Activated CD4-positive, CD25-positive, alpha-beta regulatory T cell treated with anti-CD3 and anti-CD28 coated beads, Interleukin-2, amount 50 U/mL, for 72 hours (primary cell): Measurements from ENCODE around the gene SLX9.

Experiments used
- DNase-seq: peaks from one replicate; pipeline ENCODE4 v3.0.0; 2021

SLX9 gene

DNA sequence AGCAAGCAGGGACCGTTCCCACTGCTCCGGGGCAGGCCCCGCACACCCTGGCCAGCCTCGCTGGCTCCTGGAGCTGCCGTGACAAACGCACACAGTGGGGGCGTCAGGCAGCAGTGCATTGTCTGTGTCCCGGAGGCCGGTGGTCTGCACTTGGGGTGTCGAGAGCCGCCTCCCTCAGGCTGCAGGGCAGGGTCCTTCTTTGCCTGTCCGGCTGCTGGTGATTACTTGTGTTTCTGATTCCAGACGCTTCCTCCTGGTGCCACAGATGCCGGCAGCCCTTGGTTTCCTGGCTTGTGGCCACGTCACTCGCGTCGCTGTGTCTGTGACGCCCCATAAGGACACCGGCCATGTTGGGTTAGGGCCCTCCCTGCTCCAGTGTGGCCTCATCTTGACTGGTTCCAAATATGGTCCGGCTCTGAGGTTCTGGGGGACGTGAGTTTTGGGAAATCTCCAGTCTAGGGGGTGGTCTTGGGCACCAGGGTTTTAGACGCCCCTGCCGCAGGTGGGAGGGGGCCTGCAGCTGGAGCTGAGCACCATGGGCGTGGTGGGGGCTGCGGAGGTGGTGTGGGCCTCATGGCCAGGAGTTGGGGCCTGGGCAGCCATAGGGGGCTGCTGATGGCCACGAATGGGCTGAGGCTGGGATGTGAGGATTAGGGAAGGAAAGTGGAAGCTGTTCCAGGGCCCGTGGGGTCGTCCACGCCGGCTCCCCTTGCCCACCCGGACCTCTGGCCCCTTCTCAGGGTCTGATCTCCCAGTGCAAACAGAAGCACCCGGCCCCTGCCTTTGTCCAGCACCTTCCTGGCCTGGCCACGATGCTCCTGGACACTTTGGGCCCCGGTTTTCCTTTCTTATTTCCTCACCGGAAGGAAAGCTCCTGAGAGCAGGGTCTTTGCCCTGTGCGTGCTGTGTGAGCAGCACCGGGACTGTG lies 41.0 kb downstream of the SLX9 start:
- no peak for DNase-seq

DNA sequence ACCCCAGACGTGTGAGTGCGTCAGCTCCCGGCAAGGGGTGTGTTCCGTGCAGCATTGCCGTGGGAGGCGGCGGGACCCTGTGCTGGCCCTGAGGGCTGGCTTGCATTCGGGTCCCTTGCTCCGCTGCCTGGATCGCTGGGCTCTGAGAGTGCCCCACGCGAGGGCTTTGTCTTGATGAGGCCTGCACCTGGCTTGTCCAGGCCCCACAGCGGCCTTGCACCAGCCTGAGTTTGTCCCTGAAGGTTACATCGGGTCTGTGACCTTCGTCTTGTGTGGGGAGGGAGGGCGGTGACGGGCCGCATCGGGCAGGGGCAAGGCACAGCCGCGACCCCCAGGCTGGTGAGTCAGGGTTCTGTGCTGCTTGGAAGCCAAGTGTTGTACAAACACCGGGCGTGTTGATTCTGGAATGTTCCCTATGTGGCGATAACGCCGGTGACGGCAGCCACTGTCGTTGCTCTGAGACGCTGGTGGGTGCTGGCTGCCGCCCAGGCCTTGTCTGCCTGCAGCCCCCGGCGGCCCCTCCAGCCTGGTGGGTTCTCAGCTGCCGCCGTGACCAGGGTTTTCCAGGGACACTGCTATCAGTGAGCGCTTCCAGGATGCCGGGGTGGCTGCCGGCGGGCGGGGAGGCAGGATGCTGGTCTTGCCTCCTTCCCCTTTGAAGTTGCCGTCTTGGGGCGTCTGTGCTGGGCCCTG lies 42.9 kb downstream of the SLX9 start:
- no peak for DNase-seq

DNA sequence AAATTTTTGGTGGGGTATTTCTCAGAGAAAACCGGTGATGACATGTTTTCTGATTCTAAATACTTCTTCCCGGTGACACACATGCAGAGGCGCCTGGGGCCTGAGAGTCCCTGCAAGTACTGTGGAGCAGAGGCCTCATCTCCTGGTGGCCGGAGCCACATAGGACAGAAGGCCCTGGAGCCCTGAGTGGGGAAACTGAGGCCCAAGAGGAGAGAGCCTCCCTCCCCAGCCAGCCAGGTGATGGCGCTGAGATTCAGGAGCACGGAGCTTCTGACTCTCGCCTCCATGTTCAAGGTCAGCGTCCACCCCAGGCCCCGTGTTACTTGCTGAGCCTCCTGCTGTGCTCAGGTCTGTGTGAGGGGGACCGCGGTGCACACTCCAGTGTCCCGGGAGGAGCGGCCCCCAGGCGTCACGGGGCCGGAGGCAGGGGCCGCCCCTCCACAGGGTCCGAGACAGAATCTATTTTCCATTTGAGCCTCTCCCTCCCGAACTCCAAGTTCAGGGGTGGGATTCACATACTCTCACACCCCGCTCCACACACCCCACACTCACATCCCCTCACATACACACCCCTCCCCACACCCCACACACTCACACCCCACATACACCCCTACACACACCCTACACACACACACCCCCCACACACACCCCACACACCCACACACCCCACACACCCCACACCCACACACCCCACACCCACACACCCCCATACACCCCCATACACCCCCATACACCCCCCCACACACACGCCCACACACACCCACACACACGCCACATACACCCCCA lies 43.8 kb downstream of the SLX9 start:
- DNase-seq = no peak

DNA sequence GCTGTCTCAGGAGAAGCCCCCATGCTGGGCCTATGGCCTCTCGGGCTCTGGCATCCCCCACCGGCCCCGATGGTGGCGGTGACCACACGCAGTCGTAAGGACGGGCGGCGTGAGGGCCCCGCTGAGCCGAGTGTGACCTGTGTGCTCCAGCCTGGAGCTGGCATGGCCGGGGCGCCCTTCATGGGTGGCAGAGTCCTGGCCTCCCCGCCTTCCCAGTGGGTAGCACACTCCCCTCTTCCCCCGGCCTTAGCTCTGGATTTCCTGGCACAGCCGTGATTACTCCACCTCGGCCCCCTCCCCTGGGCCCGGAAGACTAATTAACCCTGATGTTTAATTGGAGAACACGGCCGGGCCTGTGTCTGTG lies 44.6 kb downstream of the SLX9 start:
- DNase-seq = no peak

DNA sequence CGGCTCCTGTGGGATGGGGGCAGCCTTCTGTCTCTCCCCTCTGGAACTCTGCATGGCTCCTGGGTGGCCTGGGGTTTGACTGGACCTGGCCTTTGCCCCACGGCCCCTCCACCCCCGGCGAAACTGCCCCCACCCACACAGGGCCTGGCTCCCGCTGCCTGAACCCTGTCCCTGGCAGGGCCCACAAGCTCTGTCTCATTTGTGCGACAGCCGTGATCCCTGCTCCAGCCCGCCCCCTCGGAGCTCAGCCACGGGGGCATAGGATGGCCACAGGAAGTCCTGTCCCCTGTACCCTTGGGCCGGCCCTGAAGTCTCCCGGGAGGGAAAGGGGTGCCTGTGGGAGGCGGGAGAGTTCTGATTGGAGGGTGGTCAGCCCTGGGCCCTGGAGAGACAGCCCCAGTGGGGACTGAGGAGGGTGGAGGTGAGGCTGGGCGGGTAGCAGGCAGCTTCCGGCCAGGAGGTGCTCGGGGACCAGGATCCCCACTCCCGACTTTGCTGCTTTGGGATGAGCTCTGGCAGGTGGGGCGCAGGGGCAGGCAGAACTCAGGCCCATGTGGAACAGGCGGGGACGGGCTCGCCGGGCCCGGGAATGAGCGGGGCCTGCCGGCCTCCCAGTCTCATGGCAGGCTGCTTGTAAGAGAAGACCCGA lies 45.1 kb downstream of the SLX9 start:
- no peak for DNase-seq

DNA sequence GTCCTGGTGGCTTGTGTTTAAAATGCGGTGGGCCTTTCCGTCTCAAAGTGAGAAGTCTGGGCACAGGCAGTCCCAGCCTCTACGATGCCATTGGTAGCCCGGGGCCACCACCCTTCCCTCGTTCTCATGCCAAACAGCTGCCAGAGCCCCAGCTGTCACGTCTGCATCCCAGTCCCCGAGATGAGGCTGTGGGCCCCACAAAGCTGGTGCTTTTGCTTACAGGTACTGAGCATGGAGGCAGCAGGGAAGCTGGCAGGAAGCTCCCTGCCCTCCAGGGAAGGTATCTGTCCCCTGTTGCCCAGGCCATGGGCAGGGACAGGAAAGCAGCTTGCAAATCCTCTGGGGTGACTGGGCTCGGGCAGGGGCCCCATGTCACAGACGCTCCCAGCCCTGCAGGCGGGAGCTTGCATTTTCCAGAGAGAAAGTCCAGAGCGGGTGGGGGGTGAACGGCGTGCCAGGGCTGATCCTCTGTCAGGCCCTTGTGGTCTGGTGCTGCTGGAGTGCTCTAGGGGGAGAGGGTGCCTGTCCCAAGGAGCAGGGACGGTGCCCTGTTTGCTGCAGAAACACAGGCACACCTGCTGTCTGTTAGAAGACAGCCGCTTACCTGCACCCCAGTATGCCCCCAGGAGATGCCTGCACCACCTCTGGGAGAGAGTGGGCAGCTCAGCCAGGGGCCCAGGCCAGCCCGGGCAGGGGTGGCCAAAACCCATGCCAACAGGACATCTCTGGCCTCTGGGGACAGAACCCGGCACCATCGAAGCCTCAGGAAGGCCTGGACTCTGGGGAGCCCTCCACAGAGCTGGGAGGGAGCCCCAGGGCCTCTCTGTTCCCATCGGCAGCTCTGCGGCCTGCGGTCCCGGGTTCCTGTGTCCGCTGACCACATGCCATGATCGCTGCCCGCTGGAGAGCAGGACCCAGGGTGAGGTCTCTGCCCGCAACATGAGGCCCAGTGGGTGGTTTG lies 45.9 kb downstream of the SLX9 start:
- no peak for DNase-seq

DNA sequence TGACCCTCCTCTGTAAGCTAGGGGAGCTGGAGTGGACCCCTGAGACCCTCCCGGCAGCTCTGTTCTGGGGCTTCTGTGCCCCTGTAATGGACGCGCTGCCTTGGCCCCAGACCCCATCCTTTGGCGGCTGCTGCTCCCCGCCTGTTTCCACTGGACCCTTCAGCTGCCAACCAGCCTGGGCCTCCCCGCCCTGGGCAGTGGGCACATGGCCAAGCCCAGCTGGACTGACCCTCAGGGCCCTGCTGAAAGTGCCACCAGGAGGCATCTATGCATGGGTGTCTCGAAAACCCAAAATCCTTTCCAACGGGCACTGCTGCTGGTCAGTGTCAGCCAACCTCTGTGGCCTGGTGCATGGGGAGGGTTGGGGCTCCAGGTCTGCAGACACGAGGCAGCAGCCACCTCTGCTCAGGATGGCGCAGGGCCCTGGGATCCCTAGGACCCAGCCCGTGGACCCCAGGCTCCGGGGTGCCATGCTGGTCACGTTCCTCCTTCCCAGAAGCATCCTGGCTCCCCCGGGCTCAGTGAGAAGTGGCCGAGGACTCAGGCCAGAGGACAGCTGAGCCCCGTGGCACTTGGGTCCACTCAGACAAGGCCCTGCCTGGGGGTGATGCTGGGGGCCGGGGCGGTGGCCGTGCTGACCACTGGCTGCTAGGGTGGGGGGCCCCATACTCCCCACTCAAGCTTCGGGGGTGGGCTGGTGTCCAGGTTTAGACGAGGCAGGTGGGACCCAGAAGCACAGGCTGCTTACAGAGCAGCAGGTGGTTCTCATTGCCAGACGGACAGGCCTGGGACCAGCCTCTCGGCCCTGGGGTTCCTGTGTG lies 46.9 kb downstream of the SLX9 start:
- DNase-seq = no peak

DNA sequence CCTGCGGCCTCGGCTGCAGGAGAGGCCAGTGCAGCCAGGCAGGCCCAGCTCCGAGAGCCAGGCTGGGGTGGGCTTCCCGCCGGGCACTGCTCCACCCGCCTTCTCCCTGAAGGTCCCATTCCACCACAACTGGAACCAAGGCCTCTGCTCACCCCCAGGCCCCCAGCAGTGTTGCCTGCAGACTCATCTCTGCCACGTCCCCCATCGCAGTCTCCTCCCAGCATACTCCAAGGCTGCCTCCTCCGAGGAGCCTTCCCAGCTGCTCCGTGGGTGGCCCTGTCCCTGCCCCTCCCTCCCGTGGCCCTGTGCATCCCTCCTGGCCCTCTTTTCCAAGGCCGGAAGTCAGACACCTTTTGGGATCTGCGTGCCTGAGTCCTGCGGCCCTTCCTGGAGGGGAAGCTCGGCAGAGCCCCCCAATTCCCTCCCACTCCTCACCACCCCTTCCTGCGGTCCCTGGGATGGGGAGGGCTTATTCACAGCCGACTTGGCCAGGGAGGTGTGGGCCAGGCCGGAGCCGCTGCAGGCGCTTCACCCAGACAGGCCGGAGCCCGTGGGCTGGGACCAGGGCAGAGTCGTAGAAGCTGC lies 47.6 kb downstream of the SLX9 start:
- DNase-seq = no peak

DNA sequence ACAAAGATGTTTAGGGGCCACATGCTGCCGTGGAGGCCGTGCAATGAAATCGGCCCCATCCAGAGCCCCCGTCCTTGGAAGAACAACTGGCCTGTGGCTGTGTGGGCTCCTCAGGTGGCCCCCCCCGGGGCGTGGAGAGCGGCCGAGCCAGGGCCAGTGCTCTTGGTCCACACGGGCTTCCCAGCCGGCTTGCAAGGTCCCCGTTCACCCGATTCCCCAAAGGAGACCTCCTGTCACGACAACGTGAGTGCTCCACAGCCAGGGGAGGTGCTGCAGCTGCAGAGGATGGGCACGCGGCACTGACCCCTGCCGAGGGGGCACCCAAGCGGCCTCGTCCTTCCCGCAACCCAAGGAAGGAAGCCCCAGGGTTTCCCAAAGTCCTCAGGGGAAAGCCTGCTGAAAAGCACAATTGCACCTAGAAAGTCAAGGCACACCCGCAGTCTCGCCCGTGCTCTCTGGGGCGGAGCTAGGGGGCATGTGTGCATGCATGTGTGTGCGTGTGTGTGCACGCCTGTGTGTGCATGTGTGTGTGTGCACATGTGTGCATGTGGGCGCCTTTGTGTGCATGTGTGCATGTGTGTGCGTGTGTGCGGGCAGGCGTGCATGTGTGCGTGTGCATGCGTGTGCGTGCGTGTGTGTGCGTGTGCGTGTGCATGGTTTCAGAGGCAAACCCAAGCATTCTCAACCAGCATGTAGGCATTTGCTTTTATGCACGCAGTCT lies 48.2 kb downstream of the SLX9 start:
- DNase-seq = no peak

DNA sequence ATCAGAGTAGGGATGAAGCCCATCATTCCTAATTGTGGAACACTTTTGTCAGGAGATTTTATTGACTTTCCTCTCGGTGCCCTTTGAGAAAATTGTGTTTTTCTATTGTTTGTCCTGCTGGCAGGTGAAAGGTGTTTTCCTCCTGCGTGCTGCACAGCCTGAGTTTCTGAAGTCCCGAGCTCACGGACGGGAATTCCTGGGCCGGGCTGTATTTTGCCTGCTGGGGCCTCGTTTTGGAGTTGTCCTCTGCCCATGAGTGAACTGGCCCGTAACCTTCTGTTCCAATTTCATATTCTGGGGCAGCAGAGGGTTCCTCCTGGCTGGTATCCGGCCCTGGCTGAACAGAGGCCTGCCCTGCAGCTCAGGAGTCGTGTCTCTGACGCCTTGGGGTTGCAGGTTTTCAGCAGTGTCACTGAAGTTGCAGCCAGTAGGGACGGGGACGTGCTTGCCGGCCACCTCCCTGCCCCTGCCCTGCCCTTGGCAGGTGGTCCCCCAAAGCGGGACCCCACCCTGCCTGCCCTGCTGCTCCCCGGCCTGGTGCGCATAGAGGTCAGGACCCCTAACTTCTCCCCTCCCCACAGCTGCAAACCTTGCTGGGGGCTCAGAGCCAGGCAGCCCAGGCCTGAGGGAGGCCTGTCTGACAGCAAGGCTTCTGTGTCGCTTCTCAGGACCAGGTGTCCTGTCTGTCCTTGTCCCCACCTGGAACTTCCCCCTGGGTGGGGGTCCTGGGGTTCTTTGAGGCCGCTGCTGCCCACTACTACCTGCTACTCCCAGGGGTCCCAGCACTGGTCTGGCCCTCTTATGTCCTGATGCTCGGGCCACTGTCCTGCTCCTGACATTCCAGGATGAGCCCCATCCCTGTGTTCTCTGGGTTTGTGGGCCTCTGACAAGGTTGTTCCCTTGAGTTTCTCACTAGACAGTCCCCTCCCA lies 49.0 kb downstream of the SLX9 start:
- DNase-seq = no peak

DNA sequence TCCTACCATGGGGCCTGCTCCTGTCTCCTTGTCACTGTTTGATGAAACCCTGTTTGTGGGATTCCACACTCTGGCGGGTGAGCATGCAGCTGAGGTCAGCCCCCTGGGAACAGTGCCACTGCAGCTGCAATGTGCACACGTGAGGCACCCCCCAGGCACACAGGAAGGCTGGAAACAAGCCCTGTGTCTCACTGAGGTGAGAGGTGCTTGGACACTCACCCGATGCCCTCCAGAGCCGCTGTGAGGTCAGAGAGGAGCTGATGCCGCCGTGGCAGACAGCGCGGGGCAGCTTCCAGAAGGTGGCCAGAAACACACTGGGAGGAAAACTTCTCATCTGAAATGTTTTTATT lies 49.7 kb downstream of the SLX9 start:
- no peak for DNase-seq

DNA sequence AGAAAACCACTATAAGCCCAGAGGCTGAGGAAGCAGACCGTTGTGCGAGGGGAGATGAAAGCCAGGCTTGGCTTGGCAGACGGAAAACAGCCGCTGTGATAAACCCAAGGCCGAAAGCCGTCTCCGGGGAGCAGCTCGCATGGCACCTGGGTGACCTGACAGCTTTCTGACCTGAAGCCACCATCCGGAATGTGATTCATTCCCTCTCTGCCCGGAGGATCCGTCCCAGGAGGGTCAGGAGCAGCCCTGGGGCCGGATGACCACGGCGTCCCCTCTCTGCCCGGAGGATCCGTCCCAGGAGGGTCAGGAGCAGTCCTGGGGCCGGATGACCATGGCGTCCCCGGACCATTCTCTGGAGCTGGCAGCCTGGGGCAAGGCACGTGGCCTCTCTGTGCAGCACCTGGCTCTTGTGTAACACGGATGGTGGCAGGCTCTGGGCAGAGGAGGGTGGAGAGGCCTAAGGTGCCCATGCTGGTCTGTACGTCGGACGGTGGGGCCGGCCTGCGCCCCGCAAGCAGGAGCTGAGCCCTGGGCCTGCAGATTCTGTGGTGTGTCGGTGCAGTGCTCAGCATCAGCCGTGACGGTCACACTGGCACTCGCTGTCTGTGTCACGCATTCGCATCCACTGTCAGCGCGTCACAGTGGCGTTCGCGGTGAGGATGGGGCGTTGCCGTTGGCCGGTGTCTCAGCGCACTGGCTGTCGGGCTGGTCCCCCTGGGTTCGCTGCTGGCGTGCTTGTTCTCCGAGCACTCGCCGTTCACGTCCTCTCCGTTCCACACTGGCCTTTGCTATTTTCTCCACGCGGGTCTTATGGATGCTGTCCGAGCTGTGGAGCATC lies 50.3 kb downstream of the SLX9 start:
- no peak for DNase-seq

DNA sequence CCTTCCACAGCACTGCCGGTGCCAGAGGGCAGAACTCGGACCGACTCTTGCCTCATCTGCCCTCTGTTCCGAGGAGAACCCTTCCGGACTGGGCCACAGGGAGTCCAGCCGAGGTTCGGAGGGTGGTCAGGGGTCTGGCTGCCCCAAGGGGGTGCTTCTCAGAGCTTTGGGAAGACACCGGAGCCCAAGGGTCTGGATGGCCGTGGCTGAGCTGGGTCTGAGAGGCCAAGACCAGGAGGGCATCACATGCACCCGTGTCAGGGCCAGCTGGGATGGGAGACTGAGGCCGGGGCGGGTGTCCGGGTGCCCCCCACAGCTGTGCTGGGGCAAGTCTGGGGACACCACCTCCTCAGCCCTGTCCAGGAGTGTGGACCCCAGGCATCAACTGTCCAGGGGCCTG lies 51.1 kb downstream of the SLX9 start:
- no peak for DNase-seq

DNA sequence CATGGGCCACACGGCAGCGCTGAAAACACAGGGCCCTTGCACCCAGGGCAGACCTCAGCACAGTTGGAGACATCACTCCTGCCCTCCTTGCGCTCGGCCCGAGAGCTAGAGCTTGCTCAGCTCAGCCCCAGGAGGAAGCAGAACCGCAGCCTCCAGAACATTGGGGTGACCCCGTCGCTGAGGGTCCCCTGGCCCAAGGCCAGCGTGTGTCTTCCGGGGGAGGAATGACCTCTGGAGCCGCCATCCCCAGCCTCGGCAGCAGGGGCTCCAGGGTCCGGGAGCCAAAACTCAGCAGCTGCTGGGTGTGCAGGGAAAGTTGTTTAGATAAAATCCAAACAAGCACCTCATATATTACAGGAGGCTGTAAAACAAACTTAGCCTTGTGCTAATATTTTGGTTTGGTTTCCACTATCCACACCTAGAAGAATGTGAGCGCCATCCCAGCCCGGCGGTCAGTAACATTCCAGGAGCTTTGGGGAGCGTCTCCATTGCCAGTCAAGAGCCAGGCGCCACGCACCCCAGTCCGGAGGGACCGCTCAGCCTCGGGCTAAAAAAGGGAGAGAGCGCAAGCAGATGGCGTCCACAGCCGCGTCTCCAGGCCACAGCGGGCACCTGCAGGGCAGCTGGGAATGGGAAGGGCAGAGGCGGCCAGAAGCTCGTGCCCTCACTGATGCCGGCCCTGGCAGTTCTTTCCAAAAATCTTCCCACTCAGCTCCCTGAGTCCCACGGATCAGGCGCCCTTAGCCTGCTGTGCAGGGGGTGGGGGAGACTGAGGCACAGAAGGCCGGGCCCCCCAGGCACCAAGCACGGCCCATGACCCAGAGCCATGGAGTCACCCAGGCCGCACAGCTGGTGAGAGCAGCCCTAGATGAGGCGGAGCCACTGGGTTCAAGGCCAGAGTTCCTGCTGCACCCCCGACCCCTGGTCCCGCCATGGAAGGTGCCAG lies 52.0 kb downstream of the SLX9 start:
- DNase-seq = no peak

DNA sequence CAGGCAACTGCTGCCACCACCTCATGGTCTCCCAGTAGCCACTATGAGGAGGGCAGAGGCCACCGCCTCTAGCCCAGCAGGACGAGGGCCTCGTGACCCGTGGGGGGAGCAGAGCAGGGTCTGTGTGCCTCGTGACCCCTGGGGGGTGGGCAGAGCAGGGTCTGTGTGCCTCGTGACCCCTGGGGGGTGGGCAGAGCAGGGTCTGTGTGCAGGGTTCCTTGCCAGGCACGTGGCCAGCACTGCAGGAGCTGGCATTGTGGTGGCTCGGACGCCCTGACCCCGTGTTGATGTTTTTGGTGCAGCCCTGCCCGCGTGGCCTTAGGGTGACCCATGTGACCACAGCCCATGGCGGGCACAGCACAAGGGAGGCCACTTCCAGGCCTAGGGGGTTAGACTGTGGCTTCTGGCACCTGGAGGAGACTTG lies 52.8 kb downstream of the SLX9 start:
- no peak for DNase-seq

DNA sequence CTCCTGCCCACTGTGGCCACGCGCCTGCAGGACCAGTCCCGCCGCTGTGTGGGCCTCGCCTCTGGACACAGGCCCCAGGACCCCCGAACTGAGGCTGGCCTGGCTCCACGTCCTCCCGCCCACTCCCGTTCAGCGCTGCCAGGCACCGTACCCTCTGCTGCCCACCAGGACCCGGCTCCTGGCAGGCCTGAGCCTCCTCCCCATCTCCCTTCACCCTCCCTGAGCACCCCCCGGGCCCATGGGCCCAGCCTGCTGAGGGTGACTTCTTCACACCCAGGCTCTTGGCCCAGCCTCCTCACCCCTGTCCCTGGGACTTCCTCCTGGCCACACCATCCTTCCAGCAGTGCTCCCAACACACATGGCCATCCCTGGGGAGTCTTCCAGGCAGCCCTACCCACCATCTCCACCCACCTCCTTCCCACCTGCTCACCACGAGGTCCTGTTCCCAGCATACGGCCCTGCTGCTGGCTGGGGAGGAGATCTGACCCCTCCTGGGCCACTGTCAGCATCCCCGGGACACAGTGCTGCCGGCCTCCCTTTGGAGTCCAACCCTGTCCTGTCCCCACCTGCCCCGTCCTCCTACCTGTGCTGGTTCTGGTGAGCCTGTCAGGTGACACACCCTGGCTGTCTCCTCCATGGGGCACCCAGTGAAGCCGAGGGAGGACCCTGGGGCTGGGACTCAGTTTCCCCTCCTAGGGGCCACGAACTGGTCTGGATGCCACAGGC lies 53.7 kb downstream of the SLX9 start:
- no peak for DNase-seq
